Heart left ventricle (tissue), 16 donors: Measurements from ENCODE around the gene SPATA21. TPM values are rescaled to one million over a fixed set of nuclear protein-coding genes. Genes with fewer than 3 reads are reported as not detected.
A peak's percentile ranks its signal among the peaks of the same experiment; 100 is the strongest.

ENCODE experiments used
- ATAC-seq, 4 donors: fragments of 200-7000 bp; cut with Tn5 transposase; one replicate each; pipeline ENCODE4 v1.9.1; 2020 to 2022; ENCODE audit warnings: moderate library complexity in 4 of 4, mild to moderate bottlenecking in 3 of 4, moderate number of reproducible peaks in 1 of 4
- DNase-seq, 5 donors: peaks; one replicate each; pipeline ENCODE4 v3.0.0-alpha.2; 2020
- H3K27ac ChIP-seq, 12 donors: fragments of 200-600 bp; sonication (generic) in 4 of 12; one replicate each; pipeline versions ENCODE4 v1.5.0 to v1.8.0; 2016 to 2022; ENCODE audit warnings: mild to moderate bottlenecking in 2 of 12
- H3K27me3 ChIP-seq, 9 donors: fragments of 200-600 bp; sonication (generic) in 2 of 9; one replicate each; pipeline versions ENCODE4 v1.5.1 to v1.8.0; 2016 to 2022; ENCODE audit warnings: mild to moderate bottlenecking in 3 of 9
- H3K36me3 ChIP-seq, 9 donors: fragments of 200-600 bp; sonication (generic) in 2 of 9; one replicate each; pipeline versions ENCODE4 v1.5.0 to v1.8.0; 2018 to 2022; ENCODE audit warnings: mild to moderate bottlenecking in 2 of 9
- H3K4me1 ChIP-seq, 12 donors: fragments of 200-600 bp; sonication (generic) in 4 of 12; one replicate each; pipeline versions ENCODE4 v1.5.0 to v1.8.0; 2016 to 2022; ENCODE audit warnings: mild to moderate bottlenecking in 3 of 12
- H3K4me3 ChIP-seq, 12 donors: fragments of 200-600 bp; sonication (generic) in 4 of 12; one replicate each; pipeline versions ENCODE4 v1.5.0 to v1.8.0; 2017 to 2022; ENCODE audit warnings: mild to moderate bottlenecking in 9 of 12, moderate library complexity in 4 of 12
- H3K9me3 ChIP-seq, 12 donors: fragments of 200-600 bp; sonication (generic) in 4 of 12; one replicate each; pipeline versions ENCODE4 v1.5.0 to v1.8.0; 2016 to 2022; ENCODE audit warnings: mild to moderate bottlenecking in 1 of 12
- CTCF ChIP-seq, 12 donors: fragments of 200-600 bp; sonication (generic) in 4 of 12; IDR thresholded peaks; one replicate each; pipeline versions ENCODE4 v1.5.0 to v1.8.0; 2018 to 2022; ENCODE audit warnings: antibody characterized with exemption in 12 of 12, mild to moderate bottlenecking in 5 of 12
- POLR2A ChIP-seq, 2 donors: fragments of 450-650 bp; IDR thresholded peaks; one replicate each; pipeline ENCODE4 v1.6.1; 2017; ENCODE audit warnings: antibody characterized with exemption in 2 of 2, mild to moderate bottlenecking in 2 of 2, moderate library complexity in 2 of 2
- WGBS, 4 donors: extraction: QIAGEN DNeasy Blood & Tissue Kit in 2 of 4; methylation state at CpG; one replicate each; pipeline versions ENCODE4 v1.1.5 to v1.1.7; 2013 to 2018; 5-methylcytosine and 5-hydroxymethylcytosine counted together
- intact Hi-C, 10 donors: fragments of 100-400 bp; cut with DNase I; formaldehyde crosslinking; loops; one replicate each; pipeline versions ENCODE4 v1.11.1 to v1.14.2; 2022
- polyA plus RNA-seq, 2 donors: library from polyadenylated mRNA; stranded (reverse); fragments of 200-250 nt; gene quantifications; one replicate each; pipeline ENCODE4 v1.2.3, GENCODE V29; 2013
- total RNA-seq, 9 donors: library from RNA; depleted of rRNA in 2 of 9; stranded (reverse); fragments of >200 nt in 2 of 9; fragmentation: NEBNext Ultra II Directional in 3 of 9; extraction: Animal tissue kit (Norgen Biotek cat#: 25700) in 3 of 9; gene quantifications; one replicate each; pipeline versions ENCODE4 v1.1.0 to v1.2.4, GENCODE V29; 2016 to 2023
- donor health status: ischemic (EF 13 %, LVEDD 7.1; RV severe dilation, severe dysfunction).
- donor health status: healthy with polysubstance abuse.
- donor health status: DM: no; HTN: yes; CAD: no.
- donor health status: DM: no; HTN: no; CAD: no.
- donor health status: ischemic (EF 25% LVEDD 6.9; RV normal size, moderate dysfunction).
- donor health status: ischemic (EF 25% LVEDD 5.7; RV mildly dilated, moderate dysfunction).
- donor health status: healthy.
- donor health status: DM: yes; HTN: yes; CAD: no.
- donor health status: ischemic (EF 35%, LVEDD 5.7; RV mildly dilated, moderate dysfunction).
- donor health status: nonischemic (EF 11% LVEDD 7.7; RV severe dilation, severe dysfunction).
- donor health status: DM: yes; HTN: yes; CAD: no.
- donor health status: PGD.
- donor health status: ischemic (EF 29% LVEDD 5.4; RV normal size, mild dysfunction).
- donor health status: nonischemic (EF 23%, LVEDD 6.1; RV moderate dilation, normal function).

Gene SPATA21
- total and polyA plus RNA-seq, 11 donors = 0.06 to 0.08 TPM; not detected in 9

- ATAC-seq (no peak), DNase-seq (no peak)
- WGBS, 4 donors = 81 to 93% (median 91%) methylated on average over 3 of the region's 3 CpGs
- Histone ChIP-seq H3K36me3 (peaks cover 0 to 8% (median 0%) of the 10 kb centered on the region in 9 donors), H3K4me3 (no peak overlapping the region), H3K4me1 (peaks cover 21 to 92% (median 71%) of the 10 kb centered on the region in 12 donors), H3K27me3 (no peaks in the 10 kb centered on the region), H3K9me3 (no peaks in the 10 kb centered on the region), H3K27ac (peak overlapping the region in 3 of 12 donors; percentile 1 to 57 (median 15))
- intact Hi-C loops = loop anchor here in 2 of 10 donors (5.0 to 10.0 kb wide), 2 partner anchors 122 to 125 kb away; no protein-coding TSS in a partner anchor
- TF ChIP-seq POLR2A (IDR thresholded peaks at IDR 0.05) (no peak), CTCF (IDR thresholded peaks at IDR 0.05) (no peak)
Observed at GRCh38 chr1:16372535-16373285, 64.5 kb downstream of the SPATA21 start.

- Histone ChIP-seq H3K4me1 (peaks cover 21 to 82% (median 62%) of the 10 kb centered on the region in 12 donors), H3K27me3 (no peaks in the 10 kb centered on the region), H3K36me3 (peaks cover 0 to 8% (median 0%) of the 10 kb centered on the region in 9 donors), H3K9me3 (no peaks in the 10 kb centered on the region), H3K4me3 (no peak overlapping the region), H3K27ac (peak overlapping the region in 3 of 12 donors; percentile 13 to 57 (median 15))
- WGBS, 4 donors = 73 to 80% (median 78%) methylated on average over 5 of the region's 5 CpGs
- DNase-seq = no peak
- TF ChIP-seq CTCF (IDR thresholded peaks at IDR 0.05) = no peak
- intact Hi-C loops = loop anchor here in 2 of 10 donors (5.0 to 10.0 kb wide), 2 partner anchors 123 to 126 kb away; no protein-coding TSS in a partner anchor
- ATAC-seq = no peak
Observed at GRCh38 chr1:16371725-16372124, 65.5 kb downstream of the SPATA21 start.

- H3K27ac ChIP-seq = no peak overlapping the region
- TF ChIP-seq POLR2A (IDR thresholded peaks at IDR 0.05) (no peak), CTCF (IDR thresholded peaks at IDR 0.05) (no peak)
Observed at GRCh38 chr1:16369821-16370220, 67.4 kb downstream of the SPATA21 start.

More at GRCh38 chr1:16369821-16370220, 67.4 kb downstream of the SPATA21 start:
- H3K27me3 ChIP-seq = no peaks in the 10 kb centered on the region
- H3K4me1 ChIP-seq = peaks cover 10 to 79% (median 45%) of the 10 kb centered on the region in 12 donors
- no peaks in the 10 kb centered on the region for H3K9me3 ChIP-seq
- no peak for ATAC-seq
- intact Hi-C loops = loop anchor here in 5 of 10 donors (5.0 to 10.0 kb wide), 6 partner anchors 72 to 843 kb away; partner anchors contain the start of genes DNAJC16 (in 1 of the 5) and NECAP2 (in 1 of the 5)
- H3K36me3 ChIP-seq = peaks cover 0 to 8% (median 0%) of the 10 kb centered on the region in 9 donors
- no peak for DNase-seq
- H3K4me3 ChIP-seq = no peak overlapping the region
- 87 to 95% (median 91%) methylated on average over 4 of the region's 4 CpGs for WGBS, 4 donors
